SH-SY5Y (cell line): ENCODE measurements around the gene CGRRF1.

Experiments used
- GATA2 ChIP-seq: IDR thresholded peaks from 2 replicates; pipeline ENCODE4 v1.6.1; 2011; ENCODE audit warnings: mild to moderate bottlenecking, low read depth, low read length
- GATA3 ChIP-seq: IDR thresholded peaks from 2 replicates; pipeline ENCODE4 v1.6.1; 2011; ENCODE audit warnings: low read depth, mild to moderate bottlenecking, low read length, moderate library complexity

The CGRRF1 gene

DNA sequence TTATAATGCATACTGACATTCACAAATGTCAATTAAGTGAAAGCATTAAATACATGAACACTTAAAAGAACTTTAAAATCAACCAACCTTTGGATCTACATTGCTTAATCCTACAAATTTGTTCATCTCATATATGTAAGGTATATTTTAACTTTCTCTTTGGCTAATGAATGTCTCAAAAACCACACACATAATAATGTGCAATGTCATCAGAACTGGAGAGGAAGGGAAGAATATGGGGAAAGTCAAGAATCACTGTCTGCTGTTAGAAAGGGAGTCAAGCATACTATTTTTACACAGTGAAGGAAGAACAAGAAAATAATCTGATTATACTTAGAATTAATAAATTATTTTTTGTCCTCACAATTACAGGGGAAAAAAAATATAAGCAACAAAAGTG, 25.9 kb upstream of the CGRRF1 start:
- TF ChIP-seq GATA3, result no peak
- TF ChIP-seq GATA2, result no peak

DNA sequence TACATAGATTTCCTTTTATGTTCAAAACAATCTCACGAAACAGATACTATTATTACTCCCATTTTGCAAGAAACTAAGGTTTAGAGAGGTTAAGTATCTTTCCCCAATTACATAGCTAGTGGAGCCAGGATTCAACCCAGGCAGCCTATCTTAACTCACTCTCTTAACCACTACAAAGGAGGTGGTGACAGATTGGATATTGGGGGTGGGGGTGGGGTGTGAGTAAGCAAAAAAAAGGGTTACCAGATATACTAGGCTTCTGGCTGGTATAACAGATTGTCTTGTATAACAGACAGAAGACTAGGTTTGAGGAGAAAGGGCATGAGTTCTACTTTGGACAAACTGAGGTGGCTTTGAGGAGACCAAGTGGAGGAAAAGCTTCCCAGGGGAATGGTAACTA, 23.0 kb upstream of the CGRRF1 start:
- TF ChIP-seq GATA2 (no peak), GATA3 (no peak)

DNA sequence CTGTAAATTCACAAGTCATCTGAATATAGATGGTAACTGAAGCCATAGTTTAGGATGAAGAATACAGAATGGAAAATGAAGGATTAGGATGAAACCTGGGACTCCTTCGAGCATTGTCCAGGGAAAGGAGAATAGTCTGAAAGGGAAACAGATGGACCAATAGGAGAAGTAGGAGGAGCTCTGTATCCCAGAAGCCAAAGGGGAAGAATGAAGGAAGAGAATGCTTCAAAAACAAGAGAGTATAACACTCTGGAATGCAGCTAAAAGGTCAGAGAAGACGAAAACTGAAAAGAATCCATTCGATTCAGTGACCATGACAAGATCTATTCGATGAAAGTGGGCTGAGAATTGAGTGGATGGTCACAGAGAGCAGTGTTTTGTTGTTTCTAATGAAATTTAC, 21.9 kb upstream of the CGRRF1 start:
- TF ChIP-seq GATA3, result no peak
- no peak for TF ChIP-seq GATA2

DNA sequence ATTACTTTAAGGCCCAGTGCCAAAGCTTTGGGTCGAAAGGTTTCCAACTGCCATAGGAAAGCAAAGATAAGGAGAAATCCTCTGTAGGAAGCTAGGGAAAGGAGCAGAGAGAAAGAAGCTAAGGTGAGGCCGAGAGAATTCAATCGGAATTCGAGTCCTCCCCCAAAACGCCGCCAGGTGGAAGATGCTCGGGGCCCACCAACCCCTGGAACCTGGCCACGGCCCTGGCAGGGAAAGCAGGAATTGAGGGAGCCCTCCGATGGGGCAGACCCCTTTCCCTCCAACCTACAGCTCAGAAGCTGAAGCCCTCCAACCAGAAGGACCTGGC, 21.4 kb upstream of the CGRRF1 start:
- TF ChIP-seq GATA3, result no peak
- no peak for TF ChIP-seq GATA2

DNA sequence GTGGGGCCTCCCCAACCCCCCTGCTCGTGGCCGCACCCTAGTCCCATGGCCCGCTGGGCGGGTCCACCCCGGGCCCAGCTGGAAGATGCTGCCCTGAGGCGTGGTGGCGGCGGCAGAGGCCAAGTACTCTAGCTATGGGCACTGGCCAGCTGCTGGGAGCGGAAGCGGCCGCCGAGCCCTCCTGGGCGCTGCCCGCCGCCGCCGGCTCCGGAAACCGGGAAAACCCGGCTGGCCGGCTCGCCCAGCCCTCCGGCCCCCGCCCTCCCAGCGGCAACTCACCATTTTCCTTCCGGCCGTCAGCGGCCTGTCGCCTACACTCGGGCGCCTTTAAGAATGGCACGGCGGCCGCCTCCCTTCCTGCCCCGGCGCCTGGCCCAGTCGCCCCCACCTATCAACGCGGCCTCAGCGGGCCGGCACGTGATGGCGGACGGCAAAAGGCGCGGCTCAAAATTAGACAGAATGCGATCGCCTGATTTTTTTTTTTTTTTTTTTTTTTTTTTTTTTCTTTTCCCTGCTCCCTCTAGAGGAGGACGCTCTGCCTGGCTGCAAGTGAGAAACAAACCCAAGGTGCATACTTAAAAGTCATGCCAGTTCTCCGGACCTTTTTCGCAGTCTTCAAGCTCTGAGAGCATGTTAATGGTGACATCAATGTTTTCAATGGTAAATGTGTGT, 20.9 kb upstream of the CGRRF1 start, which contains the start of gene GMFB:
Gene GMFB (minus strand): TSS at position 335 of the 672 bp plus-strand sequence. CDS start 53 bp downstream, at position 282.
- TF ChIP-seq GATA3 (no peak), GATA2 (no peak)

DNA sequence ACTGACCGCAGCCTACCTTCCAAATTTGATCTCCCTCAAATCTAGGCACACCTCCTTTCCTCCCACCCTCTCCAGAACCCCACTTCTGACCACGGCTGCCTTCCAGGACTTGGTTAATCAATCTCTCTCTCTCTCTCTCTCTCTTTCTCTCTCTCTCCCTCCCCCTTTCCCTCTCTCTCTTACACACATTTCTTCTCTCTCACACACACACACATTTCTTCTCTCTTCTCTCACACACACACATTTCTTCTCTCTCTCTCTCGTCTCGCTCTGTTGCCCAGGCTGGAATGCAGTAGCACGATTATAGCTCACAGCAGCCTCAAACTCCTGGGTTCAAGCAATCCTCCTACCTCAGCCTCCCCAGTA, 20.4 kb upstream of the CGRRF1 start:
- no peak for TF ChIP-seq GATA3
- TF ChIP-seq GATA2, result no peak

DNA sequence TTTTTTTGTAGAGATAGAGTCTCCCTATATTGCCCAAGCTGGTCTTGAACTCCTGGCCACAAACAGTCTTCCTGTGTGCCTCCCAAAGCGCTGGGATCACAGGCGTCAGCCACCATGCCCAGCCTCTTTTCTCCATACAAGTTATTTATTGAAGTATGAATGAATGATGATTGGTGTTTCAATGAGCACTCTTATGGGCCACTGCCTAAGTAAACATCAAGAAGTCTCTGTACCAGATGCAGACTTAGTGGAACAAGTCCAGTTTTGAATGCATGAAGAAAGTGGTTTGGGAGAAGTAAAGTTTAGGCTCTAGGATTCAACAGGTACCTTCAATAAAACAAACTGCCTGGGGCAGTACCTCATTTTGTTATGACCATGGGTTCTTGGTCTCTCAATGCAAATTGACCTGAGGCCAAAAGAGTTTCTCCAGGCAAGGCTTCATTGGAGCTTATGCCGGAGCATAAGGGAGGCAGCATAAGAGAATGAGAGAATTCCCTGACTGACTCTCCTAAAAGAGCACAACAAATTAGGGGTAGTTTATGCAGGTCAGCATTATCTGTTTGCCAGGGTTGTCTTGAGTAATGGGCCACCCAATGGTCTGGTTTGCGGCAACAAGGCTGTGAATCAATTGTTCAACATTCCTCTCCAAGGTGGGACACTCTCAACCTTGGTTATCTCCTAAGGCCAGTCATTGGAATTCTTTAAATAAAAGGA, 19.8 kb upstream of the CGRRF1 start:
- TF ChIP-seq GATA3 (no peak), GATA2 (no peak)

DNA sequence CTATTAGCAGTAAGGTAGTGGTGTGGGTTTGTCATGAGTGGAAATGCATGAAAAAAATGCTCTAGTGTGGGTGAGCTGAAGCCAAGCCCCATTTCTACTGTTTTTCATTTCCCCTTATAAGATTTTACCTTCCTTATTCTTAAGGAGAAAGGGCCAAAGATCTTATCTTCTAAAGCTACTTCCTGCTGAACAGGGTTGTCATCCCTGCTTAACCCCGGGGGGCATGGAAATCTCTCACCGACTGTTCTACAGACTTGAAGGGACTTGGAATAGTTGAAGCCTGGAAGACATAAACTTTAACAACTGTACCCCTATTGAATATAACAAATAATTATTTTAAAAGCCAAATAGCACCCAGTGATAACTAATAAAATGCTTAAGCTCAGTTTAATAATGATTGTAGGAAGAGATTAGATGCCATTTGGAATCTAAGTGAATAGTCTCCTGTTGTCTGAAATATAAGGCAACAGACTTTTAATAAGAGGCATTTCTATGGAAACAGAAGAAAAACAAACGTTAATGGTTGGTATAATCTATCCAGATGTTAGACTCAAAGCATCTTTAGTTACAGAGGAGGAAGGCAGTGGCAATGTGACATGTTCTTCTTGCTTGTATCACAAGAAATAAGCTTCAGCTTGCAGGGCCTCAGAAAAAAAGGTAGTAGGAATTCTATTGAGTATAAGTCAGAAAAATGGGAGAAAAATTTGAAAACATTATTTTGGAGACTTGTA, 19.1 kb upstream of the CGRRF1 start:
- TF ChIP-seq GATA3 (no peak), GATA2 (0 out of 2 replicates have a peak, but pooled peaks have one; percentile 12)

DNA sequence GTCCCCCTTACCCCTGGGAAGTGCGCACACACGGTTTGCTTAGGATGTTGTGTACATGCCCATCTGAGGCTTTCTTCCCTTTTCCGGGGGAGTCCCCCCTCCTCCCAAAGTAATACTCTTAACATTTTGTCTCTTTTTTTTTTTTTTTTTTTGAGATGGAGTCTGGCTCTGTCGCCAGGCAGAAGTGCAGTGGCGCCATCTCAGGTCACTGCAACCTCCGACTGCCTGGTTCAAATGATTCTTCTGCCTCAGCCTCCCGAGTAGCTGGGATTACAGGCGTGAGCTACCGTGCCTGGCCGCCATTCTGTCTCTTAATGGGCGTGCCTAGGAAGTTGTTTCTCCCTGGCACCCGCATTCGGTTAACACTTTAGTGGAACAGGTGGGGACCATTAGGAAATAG, 16.4 kb upstream of the CGRRF1 start:
- TF ChIP-seq GATA3 (no peak), GATA2 (no peak)

DNA sequence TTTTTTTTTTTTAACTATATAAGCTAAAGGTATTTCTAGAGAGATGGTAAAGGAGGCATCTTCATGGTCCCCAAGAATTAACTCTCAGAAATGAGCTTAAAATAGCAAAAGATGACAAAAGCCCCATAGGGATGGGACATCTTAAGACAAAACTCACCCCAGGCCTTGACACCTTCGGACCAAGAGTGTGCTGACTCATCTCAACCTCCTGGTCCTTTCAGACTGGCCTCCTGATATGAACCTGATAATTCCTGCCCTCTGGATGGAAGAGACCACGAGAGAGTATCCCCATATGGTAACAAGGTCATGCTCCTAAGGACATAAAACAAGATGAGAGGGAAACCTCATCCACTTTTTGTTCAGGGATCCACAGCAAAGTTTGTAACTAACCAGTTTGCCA, 12.5 kb upstream of the CGRRF1 start:
- TF ChIP-seq GATA3 (no peak), GATA2 (no peak)

DNA sequence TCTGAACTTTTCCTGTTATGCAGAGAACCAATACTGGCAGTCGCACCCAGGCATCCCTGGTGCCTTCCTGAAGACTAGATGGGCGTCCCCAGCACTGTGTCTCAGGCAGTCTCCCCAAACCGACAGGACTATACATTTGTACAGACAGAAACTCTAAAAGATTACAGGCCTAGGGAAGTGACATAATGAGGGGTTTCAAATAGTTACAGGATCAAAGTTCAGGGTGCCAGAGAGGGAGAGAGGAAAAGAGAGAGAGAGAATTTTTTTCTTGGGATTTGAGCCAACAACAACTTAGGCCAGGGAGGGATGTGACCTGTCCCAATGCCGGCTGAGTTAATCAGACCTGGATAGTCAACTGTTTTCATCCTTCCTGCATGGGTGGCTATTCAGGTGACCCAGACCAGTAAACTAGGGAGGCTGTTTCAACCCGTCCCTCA, 11.6 kb upstream of the CGRRF1 start:
- TF ChIP-seq GATA3 (no peak), GATA2 (no peak)

DNA sequence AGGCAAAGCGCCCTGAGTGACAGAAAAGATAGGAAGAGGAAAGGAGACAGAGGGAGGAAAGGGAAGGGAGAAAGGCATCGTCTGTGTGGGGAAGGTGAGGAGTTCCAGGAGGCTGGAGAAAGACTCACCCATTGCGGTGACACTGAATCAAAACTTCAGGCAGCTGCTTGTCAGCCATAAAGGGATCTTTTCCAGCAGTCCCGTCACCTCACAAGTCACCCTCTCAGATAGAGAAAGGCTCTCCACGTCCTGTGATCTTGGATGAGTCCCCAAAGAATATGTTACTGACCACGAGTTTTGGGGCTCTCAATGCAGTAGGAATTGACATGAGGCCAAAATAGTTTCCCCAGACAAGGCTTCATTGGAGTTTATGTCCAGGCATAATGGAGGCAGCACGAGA, 11.1 kb upstream of the CGRRF1 start:
- TF ChIP-seq GATA3 (no peak), GATA2 (no peak)

DNA sequence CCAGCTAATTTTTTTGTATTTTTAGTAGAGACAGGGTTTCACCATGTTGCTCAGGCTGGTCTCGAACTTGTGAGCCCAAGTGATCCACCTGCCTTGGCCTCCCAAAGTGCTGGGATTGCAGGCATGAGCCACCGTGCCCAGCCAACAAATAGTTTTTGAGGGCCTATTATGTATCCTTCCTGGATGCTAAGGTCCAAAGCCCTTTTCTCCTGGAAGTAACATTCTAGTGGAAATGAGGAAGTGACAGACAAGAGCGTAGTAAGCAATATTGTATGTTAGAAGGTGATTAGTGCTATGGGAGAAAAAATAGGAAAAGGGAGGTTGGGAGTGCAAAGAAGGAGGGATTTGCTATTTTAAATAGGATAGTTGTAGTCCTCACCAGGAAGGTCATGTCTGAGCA, 9.0 kb upstream of the CGRRF1 start:
- TF ChIP-seq GATA3, result no peak

DNA sequence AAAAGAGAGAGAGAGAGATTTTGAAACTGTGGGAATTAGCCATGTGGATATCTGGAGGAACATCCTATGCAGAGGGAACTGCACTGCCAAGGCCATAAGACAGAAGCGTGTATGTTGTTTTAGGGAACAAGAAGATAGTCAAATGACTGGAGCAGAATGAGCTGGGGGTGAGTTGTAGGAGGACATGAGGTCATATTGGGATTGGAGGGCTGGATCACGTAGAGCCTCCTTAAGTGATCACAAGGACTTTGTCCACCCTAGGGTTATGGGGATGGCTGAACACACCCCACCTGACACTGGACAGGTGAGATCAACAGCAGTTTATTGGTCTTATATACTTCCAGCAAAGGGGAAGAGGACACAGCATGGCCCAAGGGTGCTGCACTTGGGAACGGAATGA, 8.2 kb upstream of the CGRRF1 start:
- no peak for TF ChIP-seq GATA3

DNA sequence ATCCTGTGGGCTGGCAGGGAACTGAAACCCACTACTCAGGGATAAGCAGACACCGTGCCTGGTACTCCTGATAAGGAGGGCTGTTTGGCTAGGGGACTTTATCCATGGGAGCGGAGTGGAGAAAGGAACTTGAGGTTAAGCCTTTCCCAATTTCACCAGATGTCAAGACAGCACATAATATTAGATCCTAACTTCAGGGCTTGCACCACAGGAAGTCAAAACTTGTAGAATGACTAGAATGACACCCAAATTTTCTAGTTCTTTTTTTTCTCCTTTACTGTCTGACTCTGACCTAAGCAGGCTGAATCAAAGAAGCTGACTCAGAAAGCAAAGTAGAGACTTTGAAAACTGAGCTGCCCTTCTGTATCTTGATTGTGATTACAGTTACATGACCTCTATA, 7.1 kb upstream of the CGRRF1 start:
- no peak for TF ChIP-seq GATA2
- TF ChIP-seq GATA3, result no peak

DNA sequence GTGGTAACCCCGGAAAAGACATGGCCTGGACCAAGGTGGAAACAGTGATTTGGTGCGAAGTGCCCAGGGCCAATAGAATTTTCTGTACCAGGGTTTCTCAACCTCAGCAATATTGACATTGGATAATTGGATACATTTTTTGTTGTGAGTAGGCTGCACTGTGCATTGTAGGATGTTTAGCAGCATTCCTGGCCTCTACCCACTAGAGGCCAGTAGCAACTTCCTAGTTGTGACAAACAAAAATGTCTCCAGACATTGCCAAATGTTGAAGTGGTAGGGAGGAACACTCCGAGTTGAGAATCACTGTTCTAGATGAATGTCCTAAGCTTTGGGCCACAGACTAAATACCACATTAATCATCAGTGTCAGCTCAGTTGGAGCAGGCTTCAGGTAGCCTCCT, 6.2 kb upstream of the CGRRF1 start:
- no peak for TF ChIP-seq GATA2
- TF ChIP-seq GATA3, result no peak
